HepG2 (cell line): ENCODE measurements around the gene TXNDC9. TPM values are rescaled to one million over a fixed set of nuclear protein-coding genes. Genes with fewer than 3 reads are reported as not detected.

Experiments used
- BRF2 ChIP-seq: sonication (generic); formaldehyde crosslinking; IDR thresholded peaks from 2 replicates; pipeline ENCODE4 v1.8.1; 2022; ENCODE audit warnings: mild to moderate bottlenecking, missing genetic modification reagents
- DDIT3 ChIP-seq: sonication (generic); formaldehyde crosslinking; IDR thresholded peaks from 2 replicates; pipeline ENCODE4 v1.4.0; 2020; ENCODE audit warnings: mild to moderate bottlenecking, missing genetic modification reagents
- FOXJ3 ChIP-seq: sonication (generic); formaldehyde crosslinking; IDR thresholded peaks from 2 replicates; pipeline ENCODE4 v1.4.0; 2020; ENCODE audit warnings: missing genetic modification reagents, mild to moderate bottlenecking, borderline replicate concordance
- HMGA1 ChIP-seq: sonication (generic); formaldehyde crosslinking; conservative IDR thresholded peaks from 2 replicates; pipeline ENCODE4 v1.4.0; 2020; ENCODE audit warnings: missing genetic modification reagents
- HOXD1 ChIP-seq: sonication (generic); formaldehyde crosslinking; IDR thresholded peaks from 2 replicates; pipeline ENCODE4 v1.5.0; 2020; ENCODE audit warnings: missing genetic modification reagents
- IKZF1 ChIP-seq: fragments of 450-650 bp; IDR thresholded peaks from 2 replicates; pipeline ENCODE4 v1.7.1; 2016
- KDM5A ChIP-seq: fragments of 200-600 bp; sonication (generic); IDR thresholded peaks from 2 replicates; pipeline ENCODE4 v1.7.0; 2018; ENCODE audit warnings: antibody characterized with exemption, mild to moderate bottlenecking, low read length, borderline replicate concordance
- MED13 ChIP-seq: sonication (generic); formaldehyde crosslinking; IDR thresholded peaks from 2 replicates; pipeline ENCODE4 v1.5.0; 2020; ENCODE audit warnings: missing genetic modification reagents
- NFE2L2 ChIP-seq: fragments of 150-350 bp; IDR thresholded peaks from 2 replicates; pipeline ENCODE4 v1.6.1; 2014; ENCODE audit warnings: low read length
- PREB ChIP-seq: sonication (generic); formaldehyde crosslinking; IDR thresholded peaks from 2 replicates; pipeline ENCODE4 v1.4.0; 2020; ENCODE audit warnings: missing genetic modification reagents
- RFX1 ChIP-seq: fragments of 450-650 bp; IDR thresholded peaks from 2 replicates; pipeline ENCODE4 v1.6.1; 2017
- SAP130 ChIP-seq: IDR thresholded peaks from 2 replicates; pipeline ENCODE4 v1.6.1; 2016; ENCODE audit warnings: low read depth
- SMC3 ChIP-seq: IDR thresholded peaks from 2 replicates; pipeline ENCODE4 v1.6.1; 2011; ENCODE audit warnings: low read length, improper control_type of control experiment
- ZFAT ChIP-seq: sonication (generic); formaldehyde crosslinking; conservative IDR thresholded peaks from 2 replicates; pipeline ENCODE4 v1.8.1; 2023; ENCODE audit warnings: missing genetic modification reagents, inconsistent platforms
- ZFYVE20 ChIP-seq: sonication (generic); formaldehyde crosslinking; IDR thresholded peaks from 2 replicates; pipeline ENCODE4 v1.8.0; 2023; ENCODE audit warnings: low read depth, mild to moderate bottlenecking, moderate library complexity, missing genetic modification reagents, borderline replicate concordance
- ZNF160 ChIP-seq: sonication (generic); formaldehyde crosslinking; IDR thresholded peaks from 2 replicates; pipeline ENCODE4 v1.8.0; 2022; ENCODE audit warnings: mild to moderate bottlenecking, inconsistent platforms, missing genetic modification reagents
- ZNF20 ChIP-seq: sonication (generic); formaldehyde crosslinking; IDR thresholded peaks from 2 replicates; pipeline ENCODE4 v1.4.0; 2020; ENCODE audit warnings: mild to moderate bottlenecking, moderate library complexity, missing genetic modification reagents
- ZNF232 ChIP-seq: sonication (generic); formaldehyde crosslinking; IDR thresholded peaks from 2 replicates; pipeline ENCODE4 v1.4.0; 2020; ENCODE audit warnings: missing genetic modification reagents, borderline replicate concordance
- ZNF264 ChIP-seq: sonication (generic); formaldehyde crosslinking; IDR thresholded peaks from 2 replicates; pipeline ENCODE4 v1.4.0; 2020; ENCODE audit warnings: missing genetic modification reagents
- ZNF530 ChIP-seq: sonication (generic); formaldehyde crosslinking; IDR thresholded peaks from 2 replicates; pipeline ENCODE4 v1.5.0; 2020; ENCODE audit warnings: low read depth, mild to moderate bottlenecking, missing genetic modification reagents
- ZNF550 ChIP-seq: sonication (generic); formaldehyde crosslinking; IDR thresholded peaks from 2 replicates; pipeline ENCODE4 v1.4.0; 2020; ENCODE audit warnings: mild to moderate bottlenecking, missing genetic modification reagents, borderline replicate concordance
- ZNF639 ChIP-seq: conservative IDR thresholded peaks from 2 replicates; pipeline ENCODE4 v1.6.1; 2018; ENCODE audit warnings: missing genetic modification reagents
- ZNF800 ChIP-seq: sonication (generic); formaldehyde crosslinking; IDR thresholded peaks from 2 replicates; pipeline ENCODE4 v1.4.0; 2020; ENCODE audit warnings: missing genetic modification reagents
- ZNF841 ChIP-seq: sonication (generic); formaldehyde crosslinking; IDR thresholded peaks from 2 replicates; pipeline ENCODE4 v1.8.1; 2023; ENCODE audit warnings: missing genetic modification reagents, borderline replicate concordance
- ZNF878 ChIP-seq: sonication (generic); formaldehyde crosslinking; IDR thresholded peaks from 2 replicates; pipeline ENCODE4 v1.8.1; 2023; ENCODE audit warnings: mild to moderate bottlenecking, missing genetic modification reagents, moderate library complexity
- polyA plus RNA-seq, 8 experiments: library from polyadenylated mRNA; depleted of rRNA in 3 of 8; stranded (reverse) in 7 of 8; unstranded in 1 of 8; fragments of >200 nt; fragmentation: Illumina TruSeq in 4 of 8; extraction: Trizol in 4 of 8; gene quantifications; 2 replicates each; pipeline versions ENCODE4 v1.2.1 to v1.2.3, GENCODE V29; 2011 to 2016; ENCODE audit warnings: low read depth in 4 of 8, missing spikeins in 1 of 8, mixed read lengths in 1 of 8; ENCODE audit not compliant: insufficient read depth in 1 of 8
- total RNA-seq, 5 experiments: library from RNA; depleted of rRNA; stranded (reverse); fragments of >200 nt; fragmentation: Illumina TruSeq; extraction: Trizol; gene quantifications; 2 replicates each; pipeline ENCODE4 v1.2.3, GENCODE V29; 2016; ENCODE audit warnings: low read depth in 1 of 5

TXNDC9 gene
- total and polyA plus RNA-seq, 2 of the 13 experiments (the other 11 are each of a cell fraction or from before 2014, with no cell fraction given) = 35.2 to 94.6 TPM

- TF ChIP-seq ZFYVE20 (CRISPR knock-in tag) (no peak), ZNF232 (peak; percentile 85; the same call in 1 of the 2 replicates), HOXD1 (CRISPR knock-in tag) (peak; percentile 79; the same call in 1 of the 2 replicates), ZNF800 (peak; percentile 87; the same call in 1 of the 2 replicates), ZNF20 (CRISPR knock-in tag) (no peak), ZFAT (CRISPR knock-in tag) (no peak), FOXJ3 (no peak; the same call in none of the 2 replicates), ZNF550 (no peak; the same call in 1 of the 2 replicates), SMC3 (no peak; the same call in 1 of the 2 replicates), KDM5A (peak; percentile 89), ZNF841 (CRISPR knock-in tag) (no peak), DDIT3 (CRISPR knock-in tag) (peak; percentile 44; the same call in 1 of the 2 replicates), NFE2L2 (no peak), PREB (CRISPR knock-in tag) (no peak; the same call in none of the 2 replicates), RFX1 (no peak; the same call in 1 of the 2 replicates), MED13 (0 out of 2 replicates have a peak, but pooled peaks have one; percentile 3), ZNF639 (peak; percentile 94), SAP130 (peak; percentile 98), ZNF160 (peak; percentile 67; the same call in 1 of the 2 replicates), IKZF1 (no peak), ZNF264 (CRISPR knock-in tag) (no peak), HMGA1 (CRISPR knock-in tag) (no peak), BRF2 (CRISPR knock-in tag) (peak; percentile 35; the same call in 1 of the 2 replicates), ZNF878 (CRISPR knock-in tag) (no peak), ZNF530 (CRISPR knock-in tag) (no peak)
These were observed at the start of gene TXNDC9 (continued) for GRCh38 chr2:99335911-99336803.
